ENCODE measurements around the gene TMEM167B.
"Not testable (repeated sequence)": the region's sequence is repeated elsewhere in the genome, so short reads cannot be mapped to it uniquely, and the experiment has no call there.

TMEM167B gene

DNA sequence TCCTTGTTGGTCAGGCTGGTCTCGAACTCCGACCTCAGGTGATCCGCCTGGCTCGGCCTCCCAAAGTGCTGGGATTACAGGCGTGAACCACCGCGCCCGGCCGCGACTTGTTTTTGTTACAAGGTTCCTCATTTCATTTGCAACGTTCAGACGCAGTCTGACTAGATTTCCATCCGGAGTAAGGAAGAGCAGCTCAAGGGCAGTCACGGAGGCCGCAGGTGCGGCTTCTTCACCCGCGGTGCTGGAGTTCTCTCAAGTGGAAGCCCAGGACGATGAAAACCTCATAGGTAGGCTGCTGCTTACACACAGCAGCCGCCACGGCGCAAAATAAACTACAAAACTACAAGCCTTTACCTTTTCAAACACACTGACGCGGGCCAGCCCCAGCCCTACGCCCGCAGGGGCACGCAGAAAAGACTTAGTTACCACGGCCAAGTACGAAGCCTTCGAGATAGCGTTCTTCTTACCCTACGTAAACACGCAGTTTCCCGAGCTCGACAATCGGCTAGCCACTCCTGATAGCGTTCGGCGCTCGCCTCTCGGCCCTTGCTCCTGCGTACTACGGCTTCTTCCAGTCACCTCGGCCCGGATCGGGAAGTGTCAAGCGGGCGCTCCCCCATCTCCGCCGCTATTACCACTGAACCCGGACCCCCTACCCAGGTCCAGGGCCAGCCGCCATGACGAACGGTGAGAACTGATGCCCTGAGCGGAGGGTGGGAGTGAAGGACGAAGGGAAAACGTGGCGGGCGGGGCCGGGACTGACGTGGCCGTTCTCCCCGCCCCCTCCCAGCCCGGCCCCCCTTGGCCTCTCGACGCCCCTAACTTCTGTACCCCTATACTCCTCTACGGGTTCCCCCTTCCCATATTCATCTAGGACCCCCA is at the start of gene TMEM167B:
TMEM167B (plus strand) TSS at position 569 of the 882 bp plus-strand sequence; CDS start at position 678, 109 bp downstream.
- peak; percentile 97 for ATAC-seq
- Mint-ChIP-seq H3K36me3 (peaks cover 47% of the 10 kb centered on the region), H3K27ac (peak within 1 kb of the TSS; percentile 94), H3K4me3 (peak within 1 kb of the TSS; percentile 95), H3K4me1 (peaks cover 12% of the 10 kb centered on the region), H3K9me3 (no peaks in the 10 kb centered on the region)
- DNase-seq (ENCODE audit: low spot score in 2 of 2), result peak; percentile 73 to 94

DNA sequence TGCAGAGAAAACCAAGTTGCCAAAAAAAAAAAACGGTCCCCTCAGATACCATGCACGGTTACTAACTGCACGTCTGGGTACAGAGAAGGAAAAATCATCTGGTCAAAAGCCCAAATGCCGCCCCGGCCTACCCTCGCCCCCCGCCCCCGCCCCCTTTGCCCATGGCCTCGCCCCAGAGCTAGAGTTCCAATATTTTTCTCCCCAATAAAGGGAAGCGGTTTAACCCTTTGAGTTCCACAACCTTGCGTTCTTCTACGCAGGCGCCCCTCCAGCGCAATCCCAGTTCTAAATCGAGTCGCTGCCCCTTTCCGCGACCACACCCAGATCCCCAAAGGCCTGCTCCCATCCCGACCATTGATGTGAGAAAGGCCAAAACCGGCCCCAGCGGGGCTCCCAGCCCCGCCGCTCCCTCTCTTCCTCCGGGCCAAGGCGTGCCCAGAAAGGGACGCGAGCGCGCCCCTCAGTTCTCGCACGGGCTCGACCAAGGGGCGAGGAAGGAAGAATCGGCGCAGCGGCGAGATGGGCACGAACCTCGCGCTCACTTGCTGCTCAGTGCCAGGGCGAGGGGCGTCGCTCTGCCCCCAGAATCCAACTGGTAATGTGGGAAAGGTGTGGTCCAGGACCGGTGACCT is 49.5 kb upstream of the TMEM167B start:
- peak overlapping the region; percentile 81 for H3K4me3 Mint-ChIP-seq
- ATAC-seq (peak; percentile 41), DNase-seq (ENCODE audit: low spot score in 2 of 2) (no peak)
- H3K4me1 Mint-ChIP-seq, result peaks cover 8% of the 10 kb centered on the region
- no peaks in the 10 kb centered on the region for H3K9me3 Mint-ChIP-seq
- peaks cover 16% of the 10 kb centered on the region for H3K36me3 Mint-ChIP-seq
- peak overlapping the region; percentile 84 for H3K27ac Mint-ChIP-seq

DNA sequence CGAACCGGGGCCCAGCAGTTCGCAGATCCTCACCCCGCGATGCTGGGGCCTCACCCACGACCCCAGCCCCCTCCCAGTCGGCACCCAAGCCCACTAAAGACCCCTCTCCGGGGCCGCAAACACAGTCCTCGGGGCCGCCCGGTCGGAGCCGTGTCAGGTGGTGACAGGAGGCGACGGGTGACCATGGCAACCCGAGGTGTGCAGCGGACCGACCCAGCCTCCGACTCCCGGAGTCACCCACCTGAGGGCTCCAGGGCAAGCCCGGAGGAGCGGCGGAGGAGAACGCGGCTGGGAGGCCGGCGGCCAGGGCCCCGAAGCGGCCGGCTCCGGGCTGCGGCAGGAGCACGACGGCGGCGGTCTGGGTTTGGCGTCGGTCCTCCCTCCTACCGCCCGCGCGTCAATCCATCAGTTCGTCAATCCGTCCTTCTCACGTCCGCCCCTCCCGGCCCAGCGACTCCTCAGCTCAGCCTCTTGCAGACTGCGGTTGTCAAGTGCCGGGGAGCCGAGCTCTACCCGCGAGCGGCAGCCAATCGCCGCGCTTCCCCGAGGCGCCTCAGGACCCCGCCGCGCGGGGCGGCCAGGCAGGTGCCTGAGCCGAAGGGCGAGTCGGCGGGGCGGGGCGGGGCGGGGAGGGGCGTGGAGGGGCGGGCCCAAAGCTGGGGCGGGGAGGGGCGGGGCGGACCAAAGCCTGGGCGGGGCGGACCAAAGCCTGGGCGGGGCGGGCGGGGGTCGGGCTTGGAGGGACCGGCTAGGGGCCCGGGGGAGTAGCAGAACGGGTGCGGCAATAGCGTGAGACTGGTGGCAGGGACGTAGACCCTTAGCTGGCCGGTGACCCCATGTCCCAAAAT is 48.7 kb upstream of the TMEM167B start, which contains the start of gene WDR47:
WDR47 (minus strand) TSS at position 482 of the 848 bp plus-strand sequence. CDS start 18,590 bp downstream, outside the sequence.
- DNase-seq (ENCODE audit: low spot score in 2 of 2), result peak; percentile 91 to 96
- Mint-ChIP-seq H3K27ac (peak within 1 kb of the TSS; percentile 84), H3K36me3 (peaks cover 16% of the 10 kb centered on the region), H3K9me3 (no peaks in the 10 kb centered on the region), H3K4me3 (peak within 1 kb of the TSS; percentile 81), H3K4me1 (peaks cover 8% of the 10 kb centered on the region)
- peak; percentile 99 for ATAC-seq

DNA sequence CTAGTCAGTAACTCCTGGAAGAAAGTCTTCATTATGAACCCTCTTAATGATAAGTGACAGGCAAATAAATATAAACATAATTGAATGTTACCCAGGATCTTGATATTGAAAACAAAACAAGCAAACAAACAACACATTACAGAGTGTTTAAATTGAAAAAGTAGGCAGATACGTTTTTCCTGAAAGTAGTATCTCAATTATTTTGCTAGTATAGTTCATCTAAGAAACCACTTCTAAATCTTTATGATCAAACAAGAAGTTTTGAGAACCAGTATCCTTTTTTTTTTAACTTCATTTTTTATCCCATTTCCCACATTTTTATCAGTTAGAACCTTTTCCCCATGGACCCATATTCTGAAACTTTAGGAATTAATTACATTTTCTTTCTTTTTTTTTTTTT is 45.0 kb upstream of the TMEM167B start:
- DNase-seq (ENCODE audit: low spot score in 2 of 2) (no peak), ATAC-seq (no peak)
- no peak overlapping the region for H3K4me3 Mint-ChIP-seq
- H3K4me1 Mint-ChIP-seq, result peaks cover 5% of the 10 kb centered on the region
- H3K9me3 Mint-ChIP-seq, result no peaks in the 10 kb centered on the region
- H3K36me3 Mint-ChIP-seq, result peaks cover 16% of the 10 kb centered on the region
- no peak overlapping the region for H3K27ac Mint-ChIP-seq

DNA sequence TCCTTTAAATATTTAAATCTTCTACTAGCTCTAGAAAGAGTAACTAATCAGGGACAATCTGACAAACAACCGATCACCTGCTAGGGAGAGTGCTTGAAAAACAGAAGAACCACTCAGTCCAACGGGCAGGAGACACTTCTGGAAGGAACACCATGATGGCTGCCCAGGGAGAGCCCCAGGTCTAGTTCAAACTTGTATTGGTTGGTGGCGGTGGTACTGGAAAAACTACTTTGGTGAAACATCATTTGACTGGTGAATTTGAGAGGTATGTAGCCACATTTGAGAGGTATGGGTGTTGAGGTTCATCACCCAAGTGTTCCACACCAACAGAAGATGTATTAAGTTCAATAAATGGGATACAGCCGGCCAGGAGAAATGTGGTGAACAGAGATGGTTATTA is 43.9 kb upstream of the TMEM167B start:
- Mint-ChIP-seq H3K9me3 (no peaks in the 10 kb centered on the region), H3K4me3 (no peak overlapping the region), H3K36me3 (peaks cover 5% of the 10 kb centered on the region), H3K27ac (no peak overlapping the region), H3K4me1 (no peaks in the 10 kb centered on the region)
- ATAC-seq, result no peak
- no peak for DNase-seq (ENCODE audit: low spot score in 2 of 2)

DNA sequence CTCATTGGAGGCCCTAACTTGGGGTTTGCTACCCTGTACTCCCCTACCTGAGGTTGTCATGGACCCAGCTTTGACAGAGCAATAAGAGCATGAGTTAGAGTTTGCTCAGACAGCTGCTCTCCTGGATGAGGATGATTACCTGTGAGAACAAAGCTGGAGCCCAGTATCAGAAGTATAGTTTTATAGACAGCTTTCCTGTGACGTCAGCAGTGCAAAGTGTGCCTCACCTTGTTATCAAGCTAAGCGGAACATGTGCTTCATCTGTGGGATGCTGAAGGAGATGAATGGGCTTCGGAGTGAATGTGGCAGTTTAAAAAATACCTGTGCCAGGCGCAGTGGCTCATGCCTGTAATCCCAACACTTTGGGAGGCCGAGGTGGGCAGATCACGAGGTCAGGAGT is 43.2 kb upstream of the TMEM167B start:
- no peaks in the 10 kb centered on the region for H3K9me3 Mint-ChIP-seq
- no peak overlapping the region for H3K27ac Mint-ChIP-seq
- ATAC-seq (no peak), DNase-seq (ENCODE audit: low spot score in 2 of 2) (no peak)
- no peaks in the 10 kb centered on the region for H3K4me1 Mint-ChIP-seq
- H3K4me3 Mint-ChIP-seq, result no peak overlapping the region
- no peaks in the 10 kb centered on the region for H3K36me3 Mint-ChIP-seq

DNA sequence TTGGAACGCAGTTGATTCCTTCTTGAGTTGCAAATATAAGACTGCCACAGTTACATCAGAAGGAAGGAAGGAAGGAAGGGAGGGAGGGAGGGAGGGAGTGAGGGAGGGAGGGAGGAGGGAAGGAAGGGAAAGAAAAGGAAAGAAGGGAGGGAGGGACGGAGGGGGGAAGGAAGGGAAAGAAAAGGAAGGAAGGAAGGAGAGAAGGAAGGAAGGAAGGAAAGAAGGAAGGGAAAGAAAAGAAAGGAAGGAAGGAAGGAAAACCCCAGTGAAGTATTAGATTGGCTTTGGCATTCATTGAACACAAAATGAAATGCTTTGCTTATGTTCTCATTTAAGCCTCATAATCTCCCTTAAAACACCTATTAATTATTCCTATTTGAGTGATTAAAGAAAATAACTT is 42.2 kb upstream of the TMEM167B start:
- DNase-seq (ENCODE audit: low spot score in 2 of 2) (no peak), ATAC-seq (no peak)
- H3K9me3 Mint-ChIP-seq, result no peaks in the 10 kb centered on the region
- H3K27ac Mint-ChIP-seq, result no peak overlapping the region
- no peaks in the 10 kb centered on the region for H3K4me1 Mint-ChIP-seq
- H3K36me3 Mint-ChIP-seq, result no peaks in the 10 kb centered on the region
- H3K4me3 Mint-ChIP-seq, result no peak overlapping the region

DNA sequence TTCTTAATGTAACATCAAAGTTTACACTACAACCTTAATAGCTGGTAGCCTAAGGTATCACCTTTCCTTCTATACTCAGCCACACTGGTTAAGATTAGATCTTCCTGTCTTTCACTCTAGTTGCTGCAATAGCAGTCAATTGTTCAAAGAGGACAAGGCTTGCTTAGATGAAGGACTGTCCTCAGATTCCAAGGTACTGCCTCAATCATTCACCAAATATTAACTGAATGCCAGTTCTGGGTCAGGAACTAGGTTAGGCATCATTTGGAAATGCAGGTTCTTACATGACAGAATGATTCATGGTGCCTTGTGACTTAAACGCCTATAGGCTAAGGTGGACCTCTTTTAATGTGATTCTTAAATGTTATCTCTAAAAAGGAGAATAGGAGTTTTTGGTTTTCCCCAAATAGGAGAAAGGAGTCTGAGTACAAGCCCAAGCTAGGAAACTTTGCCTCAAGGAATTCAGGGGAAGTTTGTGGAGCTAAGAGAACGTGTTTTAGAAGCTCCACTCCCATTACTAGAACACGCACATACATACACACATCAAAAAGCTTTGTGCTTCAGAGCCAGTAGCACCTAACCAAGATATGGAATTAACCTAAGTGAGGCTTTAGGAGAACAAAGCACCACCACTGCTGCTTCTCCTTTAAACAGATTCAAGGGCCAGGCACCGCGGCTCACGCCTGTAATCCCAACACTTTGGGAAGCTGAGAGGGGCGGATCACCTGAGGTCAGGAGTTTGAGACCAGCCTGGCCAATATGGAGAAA is 40.2 kb upstream of the TMEM167B start:
- no peak overlapping the region for H3K27ac Mint-ChIP-seq
- H3K9me3 Mint-ChIP-seq, result no peaks in the 10 kb centered on the region
- no peak for ATAC-seq
- no peaks in the 10 kb centered on the region for H3K4me1 Mint-ChIP-seq
- no peak for DNase-seq (ENCODE audit: low spot score in 2 of 2)
- no peaks in the 10 kb centered on the region for H3K36me3 Mint-ChIP-seq
- no peak overlapping the region for H3K4me3 Mint-ChIP-seq

DNA sequence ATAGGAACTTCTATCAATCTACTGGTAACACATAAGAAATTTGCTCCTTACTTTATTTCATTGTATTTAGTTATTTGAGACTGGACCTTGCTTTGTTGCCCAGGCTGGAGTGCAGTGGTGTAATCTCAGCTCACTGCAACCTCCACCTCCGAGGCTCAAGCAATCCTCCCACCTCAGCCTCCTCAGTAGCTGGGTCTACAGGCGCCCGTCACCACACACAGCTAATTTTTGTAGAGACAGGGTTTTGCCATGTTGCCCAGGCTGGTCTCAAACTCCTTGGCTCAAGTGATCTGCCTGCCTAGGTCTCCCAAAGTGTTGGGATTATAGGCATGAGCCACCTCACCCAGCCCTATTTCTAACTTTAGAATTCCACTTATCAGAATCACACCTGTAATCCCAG is 38.4 kb upstream of the TMEM167B start:
- not testable (repeated sequence) for H3K36me3 Mint-ChIP-seq; H3K9me3 Mint-ChIP-seq; DNase-seq (ENCODE audit: low spot score in 2 of 2); H3K4me3 Mint-ChIP-seq; H3K4me1 Mint-ChIP-seq; H3K27ac Mint-ChIP-seq; ATAC-seq

DNA sequence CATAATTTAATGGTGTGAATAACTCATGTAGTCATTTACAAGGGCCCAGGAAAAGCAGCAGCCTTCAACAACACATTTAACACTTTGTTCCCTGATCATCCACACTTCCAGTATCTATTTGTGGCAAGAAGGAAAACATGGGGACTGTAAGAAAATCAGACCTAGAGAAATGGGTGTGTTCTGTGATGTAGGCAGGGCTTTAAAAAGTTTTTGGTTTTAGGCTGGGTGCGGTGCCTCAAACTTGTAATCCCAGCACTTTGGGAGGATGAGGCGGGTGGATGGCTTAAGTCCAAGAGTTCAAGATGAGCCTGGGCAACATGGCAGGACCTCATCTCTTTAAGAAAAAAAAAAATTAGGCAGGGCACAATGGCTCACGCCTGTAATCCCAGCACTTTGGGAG is 34.5 kb upstream of the TMEM167B start:
- Mint-ChIP-seq H3K36me3 (no peaks in the 10 kb centered on the region), H3K4me3 (no peak overlapping the region), H3K9me3 (no peaks in the 10 kb centered on the region), H3K27ac (no peak overlapping the region), H3K4me1 (no peaks in the 10 kb centered on the region)
- no peak for DNase-seq (ENCODE audit: low spot score in 2 of 2)
- no peak for ATAC-seq

DNA sequence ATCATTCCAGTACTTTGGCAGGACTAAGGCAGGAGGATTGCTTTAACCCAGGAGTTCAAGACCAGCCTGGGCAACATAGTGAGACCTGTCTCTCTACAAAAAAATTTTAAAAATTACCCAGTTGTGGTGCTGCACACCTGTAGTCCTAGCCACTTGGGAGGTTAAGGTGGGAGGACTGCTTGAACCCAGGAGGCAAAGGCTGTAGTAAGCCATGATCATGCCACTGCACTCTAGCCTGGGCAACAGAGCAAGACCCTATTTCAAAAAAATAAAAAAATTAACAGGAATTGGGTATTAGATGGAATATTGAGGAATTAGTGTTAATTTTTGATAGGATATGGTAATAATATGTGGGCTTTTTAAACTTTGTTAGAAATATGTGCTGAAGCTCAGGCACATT is 31.5 kb upstream of the TMEM167B start:
- Mint-ChIP-seq H3K27ac (no peak overlapping the region), H3K4me1 (no peaks in the 10 kb centered on the region), H3K36me3 (peaks cover 27% of the 10 kb centered on the region), H3K9me3 (no peaks in the 10 kb centered on the region), H3K4me3 (no peak overlapping the region)
- ATAC-seq (no peak), DNase-seq (ENCODE audit: low spot score in 2 of 2) (no peak)

DNA sequence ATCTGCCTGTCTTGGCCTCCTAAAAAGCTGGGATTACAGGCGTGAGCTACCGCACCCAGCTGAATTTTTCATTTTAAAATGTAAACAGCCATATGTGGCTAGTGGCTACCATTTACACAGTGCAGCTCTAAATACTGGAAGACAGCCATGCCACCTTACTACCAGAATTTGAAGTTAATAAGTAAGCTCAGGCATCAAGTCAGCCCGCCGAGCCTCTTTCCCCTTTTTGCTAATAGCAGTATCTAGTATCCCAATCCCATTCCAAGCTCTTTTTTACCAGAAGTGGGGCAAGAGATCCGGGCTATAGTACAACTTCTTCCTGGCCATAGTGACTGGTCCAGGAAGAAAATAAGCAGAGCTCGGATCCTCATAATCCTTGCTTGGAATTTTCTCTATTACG is 29.9 kb upstream of the TMEM167B start:
- DNase-seq (ENCODE audit: low spot score in 2 of 2), result no peak
- Mint-ChIP-seq H3K4me1 (no peaks in the 10 kb centered on the region), H3K27ac (no peak overlapping the region), H3K36me3 (peaks cover 44% of the 10 kb centered on the region), H3K4me3 (no peak overlapping the region), H3K9me3 (no peaks in the 10 kb centered on the region)
- ATAC-seq, result no peak

DNA sequence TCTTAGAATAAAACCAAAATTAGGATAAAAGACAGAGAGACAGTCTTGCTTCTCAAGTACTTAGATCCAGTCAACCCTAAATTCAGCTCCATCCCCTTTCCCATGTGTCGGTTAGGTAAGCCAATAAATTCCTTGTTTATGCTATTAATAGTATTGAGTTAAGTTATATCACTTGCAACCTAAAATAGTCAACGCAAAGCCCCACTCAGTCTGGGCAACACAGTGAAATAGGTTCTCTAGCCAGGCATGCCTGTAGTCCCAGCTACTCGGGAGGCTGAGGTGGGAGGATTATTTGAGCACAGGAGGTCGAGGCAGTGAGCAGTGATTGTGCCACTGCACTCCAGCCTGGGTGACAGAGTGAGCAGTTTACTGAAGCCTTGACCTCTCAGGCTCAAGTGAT is 29.4 kb upstream of the TMEM167B start:
- no peak for ATAC-seq
- peaks cover 48% of the 10 kb centered on the region for H3K36me3 Mint-ChIP-seq
- no peaks in the 10 kb centered on the region for H3K9me3 Mint-ChIP-seq
- H3K27ac Mint-ChIP-seq, result no peak overlapping the region
- H3K4me3 Mint-ChIP-seq, result no peak overlapping the region
- DNase-seq (ENCODE audit: low spot score in 2 of 2), result no peak
- H3K4me1 Mint-ChIP-seq, result no peaks in the 10 kb centered on the region

DNA sequence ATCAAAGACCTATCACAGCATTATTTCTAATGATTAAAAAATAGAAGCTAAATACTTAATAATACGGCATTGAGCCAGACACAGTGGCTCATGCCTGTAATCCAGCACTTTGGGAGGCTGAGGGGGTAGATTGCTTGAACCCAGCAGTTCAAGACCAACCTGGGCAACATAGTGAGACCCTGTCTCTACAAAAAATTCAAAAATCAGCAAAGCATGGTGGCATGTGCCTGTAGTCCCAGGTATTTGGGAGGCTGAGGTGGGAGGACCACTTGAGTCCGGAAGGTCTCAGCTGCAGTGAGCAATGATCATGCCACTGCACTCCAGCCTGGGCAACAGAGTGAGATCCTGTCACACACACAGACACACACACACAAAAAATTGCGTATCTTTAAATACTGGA is 25.4 kb upstream of the TMEM167B start:
- no peaks in the 10 kb centered on the region for H3K9me3 Mint-ChIP-seq
- no peak overlapping the region for H3K27ac Mint-ChIP-seq

DNA sequence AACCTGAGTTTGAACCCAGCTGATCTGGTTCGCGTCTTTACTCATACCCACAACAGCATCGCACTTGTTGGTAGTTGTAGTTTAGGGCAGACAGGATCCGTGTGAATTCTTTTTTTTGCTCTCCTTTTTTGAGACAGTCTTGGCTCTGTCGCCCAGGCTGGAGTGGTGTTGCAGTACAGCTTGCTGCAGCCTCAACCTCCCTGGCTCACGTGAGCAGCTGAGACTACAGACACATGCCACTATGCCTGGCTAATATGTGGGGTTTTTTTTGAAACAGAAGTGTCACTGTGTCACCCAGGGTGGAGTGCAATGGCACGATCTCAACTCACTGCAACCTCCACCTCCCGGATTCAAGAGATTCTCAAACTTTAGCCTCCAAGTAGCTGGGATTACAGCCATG is 22.7 kb upstream of the TMEM167B start:
- DNase-seq (ENCODE audit: low spot score in 2 of 2) (no peak), ATAC-seq (no peak)
- H3K4me1 Mint-ChIP-seq, result no peaks in the 10 kb centered on the region
- H3K27ac Mint-ChIP-seq, result no peak overlapping the region
- H3K9me3 Mint-ChIP-seq, result no peaks in the 10 kb centered on the region
- H3K36me3 Mint-ChIP-seq, result peaks cover 87% of the 10 kb centered on the region
- no peak overlapping the region for H3K4me3 Mint-ChIP-seq

More for the DNA sequence above, 25.4 kb upstream of the TMEM167B start:
- H3K4me1 Mint-ChIP-seq, result no peaks in the 10 kb centered on the region
- DNase-seq (ENCODE audit: low spot score in 2 of 2) (no peak), ATAC-seq (no peak)
- H3K36me3 Mint-ChIP-seq, result peaks cover 75% of the 10 kb centered on the region
- H3K4me3 Mint-ChIP-seq, result no peak overlapping the region

Data from stimulated activated effector memory CD8-positive, alpha-beta T cell treated with anti-CD3 and anti-CD28 coated beads, Interleukin-12 subunit alpha, Interleukin-12 subunit beta, amount 100 ng/mL, for 72 hours (primary cell).